ENCODE data around the gene PDE4A.
"Not testable (repeated sequence)": the region's sequence is repeated elsewhere in the genome, so short reads cannot be mapped to it uniquely, and the experiment has no call there.

Gene PDE4A

DNA sequence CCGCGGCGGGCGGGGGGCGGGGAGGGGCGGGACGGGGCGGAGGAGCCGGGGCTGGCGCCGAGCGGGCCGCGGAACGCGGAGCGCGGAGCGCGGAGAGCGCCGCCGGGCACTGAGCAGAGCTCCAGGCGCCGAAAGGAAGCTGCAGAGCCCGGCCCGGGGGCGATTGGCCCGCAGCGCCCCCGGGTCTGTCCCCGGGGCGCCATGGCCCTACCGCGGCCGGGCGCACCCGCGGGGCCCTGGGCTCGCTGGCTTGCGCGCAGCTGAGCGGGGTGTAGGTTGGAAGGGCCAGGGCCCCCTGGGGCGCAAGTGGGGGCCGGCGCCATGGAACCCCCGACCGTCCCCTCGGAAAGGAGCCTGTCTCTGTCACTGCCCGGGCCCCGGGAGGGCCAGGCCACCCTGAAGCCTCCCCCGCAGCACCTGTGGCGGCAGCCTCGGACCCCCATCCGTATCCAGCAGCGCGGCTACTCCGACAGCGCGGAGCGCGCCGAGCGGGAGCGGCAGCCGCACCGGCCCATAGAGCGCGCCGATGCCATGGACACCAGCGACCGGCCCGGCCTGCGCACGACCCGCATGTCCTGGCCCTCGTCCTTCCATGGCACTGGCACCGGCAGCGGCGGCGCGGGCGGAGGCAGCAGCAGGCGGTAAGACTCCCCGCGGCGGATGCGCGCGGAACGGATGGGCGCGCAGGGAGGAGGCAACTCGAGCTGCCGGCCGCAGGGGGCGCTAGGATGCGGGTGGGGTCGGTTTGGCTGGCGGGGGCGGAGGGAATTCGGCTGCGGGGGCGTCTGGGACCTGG, at the start of gene PDE4A:
Gene PDE4A (plus strand): TSS at position 95 of the 796 bp plus-strand sequence. CDS start 227 bp downstream, at position 322.
- DNase-seq (ENCODE audit: low read depth in 2 of 2) = peak in 1 of 2 donors; percentile 53

DNA sequence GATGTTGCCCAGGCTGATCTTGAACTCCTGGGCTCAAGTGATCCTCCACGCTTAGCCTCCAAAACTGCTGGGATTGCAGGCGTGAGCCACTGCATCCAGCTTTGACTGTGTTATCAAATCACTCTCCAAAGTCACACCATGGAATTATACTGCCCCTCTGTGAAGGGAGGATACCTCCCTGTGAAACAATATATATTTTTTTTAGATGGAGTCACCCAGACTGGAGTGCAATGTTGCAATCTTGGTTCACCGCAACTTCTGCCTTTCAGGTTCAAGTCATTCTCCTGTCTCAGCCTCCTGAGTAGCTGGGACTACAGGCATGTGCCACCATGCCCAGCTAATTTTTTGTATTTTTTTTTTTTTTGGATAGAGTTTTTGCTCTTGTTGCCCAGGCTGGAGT, 47.6 kb upstream of the PDE4A start:
- no peak for DNase-seq (ENCODE audit: low read depth in 2 of 2)

DNA sequence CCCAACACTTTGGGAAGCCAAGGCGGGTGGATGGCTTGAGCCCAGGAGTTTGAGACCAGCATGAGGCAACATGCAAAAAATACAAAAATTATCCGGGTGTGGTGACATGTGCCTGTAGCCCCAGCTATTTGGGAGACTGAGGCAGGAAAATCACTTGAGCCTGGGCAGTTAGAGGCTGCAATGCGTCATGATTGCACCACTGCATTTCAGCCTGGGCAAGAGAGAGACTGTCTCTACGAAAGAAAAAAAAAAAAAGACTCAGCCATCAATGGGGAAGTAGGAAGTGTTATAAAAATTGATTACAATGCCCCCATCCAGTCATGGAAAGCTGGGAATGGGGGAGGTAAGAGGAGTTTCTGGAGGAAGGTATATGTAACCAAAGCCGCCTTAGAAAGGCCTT, 45.4 kb upstream of the PDE4A start:
- no peak for DNase-seq (ENCODE audit: low read depth in 2 of 2)

DNA sequence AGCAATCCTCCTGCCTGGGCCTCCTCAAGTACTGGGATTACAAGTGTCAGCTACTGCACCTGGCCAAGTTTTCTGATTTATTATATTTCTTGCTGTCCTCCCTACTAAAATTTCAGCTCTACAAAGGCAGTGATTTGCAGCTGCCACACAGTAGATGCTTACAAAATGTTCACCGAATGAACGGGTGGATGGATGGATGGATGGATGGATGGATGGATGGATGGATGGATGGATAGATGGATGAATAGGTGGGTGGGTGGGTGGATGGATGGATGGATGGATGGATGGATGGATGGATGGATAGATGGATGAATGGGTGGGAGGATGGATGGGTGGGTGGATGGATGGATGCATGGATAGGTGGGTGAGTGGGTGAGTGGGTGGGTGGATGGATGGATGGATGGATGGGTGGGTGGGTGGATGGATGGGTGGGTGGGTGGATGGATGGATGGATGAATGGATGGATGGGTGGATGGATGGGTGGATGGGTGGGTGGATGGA, 43.1 kb upstream of the PDE4A start:
- not testable (repeated sequence) for DNase-seq (ENCODE audit: low read depth in 2 of 2)

DNA sequence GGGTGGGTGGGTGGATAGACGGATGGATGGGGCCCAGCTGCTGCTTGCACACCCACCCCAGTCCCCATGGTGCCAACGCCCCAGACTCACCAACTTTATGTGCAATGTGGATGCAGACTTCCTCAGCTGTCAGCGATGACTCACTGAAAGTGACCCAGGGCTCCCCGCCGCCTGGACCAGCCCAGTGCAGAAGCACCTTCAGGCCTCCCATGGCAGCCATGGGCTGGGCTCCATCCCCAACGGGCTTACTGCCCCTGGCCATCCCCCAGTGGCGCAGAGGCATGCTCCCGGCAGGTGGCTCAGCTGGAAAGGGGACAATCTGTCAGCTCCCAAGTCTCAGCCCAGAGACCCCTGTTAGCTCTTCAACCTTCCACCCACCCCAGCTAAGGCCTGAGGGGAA, 42.2 kb upstream of the PDE4A start:
- no peak for DNase-seq (ENCODE audit: low read depth in 2 of 2)

DNA sequence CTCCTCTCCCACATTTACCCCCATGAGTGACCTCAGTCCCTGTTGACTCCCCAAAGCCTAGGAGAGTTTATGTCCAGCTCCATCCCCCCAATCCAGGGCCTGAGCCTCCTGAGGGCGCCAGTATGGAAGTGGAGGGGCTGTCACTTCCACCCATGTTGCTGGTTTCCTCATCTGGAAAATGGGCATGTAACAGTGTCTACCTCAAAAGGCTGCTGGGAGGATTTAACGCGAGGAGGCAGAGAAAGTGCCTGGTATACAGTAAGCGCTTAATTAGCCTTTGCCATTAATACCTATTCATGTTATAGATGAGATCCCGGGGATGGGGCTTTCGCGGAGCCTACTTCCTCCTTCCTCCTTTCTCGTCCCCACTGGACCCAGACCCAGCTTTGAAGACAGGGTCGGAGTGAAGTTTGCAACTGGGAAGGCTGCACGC, 40.4 kb upstream of the PDE4A start:
- DNase-seq (ENCODE audit: low read depth in 2 of 2) = no peak

DNA sequence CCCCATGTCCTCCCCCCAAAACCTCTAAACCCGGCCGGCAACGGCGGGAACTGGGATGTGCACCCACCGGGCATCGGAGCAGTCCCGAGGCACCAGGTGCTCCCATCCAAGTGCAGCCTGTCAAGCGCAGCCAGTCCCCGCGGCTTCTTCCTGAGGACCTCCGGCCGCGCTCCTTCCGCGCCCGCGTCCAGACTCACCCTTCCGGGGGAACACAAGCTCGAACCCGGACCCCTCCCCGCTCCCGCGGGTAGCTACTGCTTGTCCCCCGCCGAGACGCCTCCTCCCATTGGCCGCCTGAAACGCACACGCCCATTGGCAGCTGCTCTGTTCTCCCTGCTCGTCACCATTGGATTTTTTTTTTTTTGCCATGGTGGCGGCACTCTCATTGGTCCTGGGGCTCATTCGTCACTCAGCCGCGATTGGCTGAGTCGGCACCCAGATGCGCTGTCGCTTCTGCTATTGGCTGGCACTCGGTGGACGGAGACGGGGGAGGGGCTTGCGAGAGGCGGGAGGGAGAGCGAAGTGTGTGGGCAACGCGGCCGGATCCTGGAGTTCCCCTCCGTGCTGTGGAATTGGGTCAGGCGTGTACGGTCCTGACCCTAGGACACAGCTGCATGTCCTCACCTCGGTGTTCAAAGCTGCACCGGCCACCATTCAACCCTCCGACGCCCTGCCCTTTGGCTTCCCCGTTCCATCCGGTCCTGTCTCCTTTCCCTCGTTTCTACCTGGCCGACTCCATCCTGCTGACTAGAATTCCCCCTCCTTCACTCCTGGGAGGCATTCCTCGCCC, 39.8 kb upstream of the PDE4A start, which contains the start of gene TYK2:
Gene TYK2 (minus strand): TSS at position 260 of the 790 bp plus-strand sequence. CDS start 2,166 bp downstream, outside the sequence.
- peak; percentile 94 to 97 for DNase-seq (ENCODE audit: low read depth in 2 of 2)

DNA sequence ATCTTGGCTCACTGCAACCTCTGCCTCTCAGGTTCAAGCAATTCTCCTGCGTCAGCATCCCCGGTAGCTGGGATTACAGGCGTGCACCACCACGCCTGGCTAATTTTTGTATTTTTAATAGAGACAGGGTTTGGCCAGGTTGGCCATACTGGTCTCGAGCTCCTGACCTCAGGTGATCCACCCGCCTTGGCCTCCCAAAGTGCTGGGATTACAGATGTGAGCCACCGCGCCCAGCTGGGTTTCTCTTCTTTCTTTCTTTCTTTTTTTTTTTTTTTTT, 37.2 kb upstream of the PDE4A start:
- not testable (repeated sequence) for DNase-seq (ENCODE audit: low read depth in 2 of 2)

DNA sequence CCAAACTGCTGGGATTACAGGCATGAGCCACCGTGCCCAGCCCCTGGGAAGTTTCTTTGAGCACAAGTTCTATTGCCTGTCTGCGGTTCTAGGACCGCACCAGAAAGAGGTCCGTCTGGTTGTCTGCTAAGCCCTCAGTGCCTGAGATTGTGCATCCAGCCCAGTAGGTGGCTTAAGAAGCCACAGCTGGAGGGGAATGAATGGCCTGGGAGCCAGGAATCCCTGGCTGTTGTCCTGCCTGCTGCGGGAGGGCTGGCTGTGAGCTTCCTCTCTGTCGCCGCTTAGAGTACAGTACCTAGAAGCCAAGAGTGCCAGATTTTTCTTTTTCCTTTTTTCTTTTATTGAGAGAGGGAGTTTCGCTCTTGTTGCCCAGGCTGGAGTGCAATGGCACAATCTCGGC, 35.8 kb upstream of the PDE4A start:
- no peak for DNase-seq (ENCODE audit: low read depth in 2 of 2)

DNA sequence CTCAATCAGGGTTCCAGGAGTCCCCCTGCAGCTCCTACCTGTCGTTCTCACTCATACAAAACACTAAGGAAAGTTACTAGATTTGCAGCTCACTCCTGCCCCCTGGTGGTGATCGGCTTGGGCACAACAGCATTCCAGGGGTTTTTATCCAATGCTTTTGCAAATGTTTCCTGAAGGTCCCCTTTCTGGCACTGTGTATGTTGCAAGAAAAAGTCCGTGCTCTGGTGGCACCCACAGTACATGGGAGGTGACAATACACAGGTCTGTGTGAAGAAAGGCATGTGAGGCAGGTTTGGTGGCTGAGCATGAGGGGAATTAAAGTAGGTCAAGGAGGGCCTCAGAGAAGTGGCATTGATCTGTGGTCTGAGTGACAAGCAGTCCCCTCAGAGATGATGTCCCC, 31.4 kb upstream of the PDE4A start:
- DNase-seq (ENCODE audit: low read depth in 2 of 2) = peak; percentile 68 to 82

DNA sequence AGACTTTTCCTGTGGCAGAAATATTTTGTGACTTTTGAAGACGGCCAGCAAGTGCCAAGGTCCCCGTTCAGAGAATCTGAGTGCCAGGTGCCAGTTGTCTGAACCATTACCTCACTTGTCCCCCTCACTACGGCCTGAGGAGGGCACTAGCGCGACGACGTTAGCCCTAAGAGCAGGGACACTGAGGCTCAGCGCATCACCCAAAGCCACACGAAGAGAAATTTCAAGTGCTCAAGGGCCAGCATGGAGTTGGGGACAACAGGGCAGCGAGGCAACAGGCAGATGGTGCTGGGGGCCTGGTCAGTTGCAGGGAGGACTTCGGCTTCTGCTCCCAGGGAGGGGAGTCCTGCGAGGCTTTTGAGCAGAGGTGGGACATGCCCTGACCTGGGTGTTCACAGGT, 30.5 kb upstream of the PDE4A start:
- DNase-seq (ENCODE audit: low read depth in 2 of 2) = no peak

DNA sequence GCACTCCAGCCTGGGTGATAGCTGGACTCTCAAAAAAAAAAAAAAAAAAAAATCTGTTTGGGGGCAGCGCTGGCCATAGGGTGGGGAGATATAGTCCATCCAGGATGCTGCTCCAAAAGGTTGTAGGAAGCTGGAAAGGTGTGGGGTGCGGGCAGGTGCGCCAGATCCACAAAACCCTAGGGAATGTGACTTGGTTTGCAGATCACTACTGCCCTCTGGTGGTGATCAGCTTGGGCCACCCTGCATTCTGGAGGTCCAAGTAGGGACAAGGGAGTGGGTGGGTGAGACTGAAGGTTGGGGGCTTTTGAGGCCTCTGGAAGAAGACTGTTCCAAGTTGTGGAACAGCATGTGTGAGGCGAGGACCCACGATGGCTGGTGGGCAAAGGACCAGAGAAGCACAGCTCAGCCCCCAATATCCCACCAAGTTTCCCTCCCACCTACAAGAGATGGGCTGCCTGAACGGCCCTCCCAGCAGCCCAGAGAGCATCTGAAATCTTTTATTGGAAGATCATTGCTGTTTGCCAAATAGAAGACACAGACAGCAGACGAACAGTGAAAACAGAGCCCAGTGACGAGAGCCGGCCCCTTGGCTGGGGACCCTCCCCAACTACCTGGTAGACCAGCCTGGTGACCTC, 29.6 kb upstream of the PDE4A start:
- DNase-seq (ENCODE audit: low read depth in 2 of 2) = peak; percentile 53 to 54

DNA sequence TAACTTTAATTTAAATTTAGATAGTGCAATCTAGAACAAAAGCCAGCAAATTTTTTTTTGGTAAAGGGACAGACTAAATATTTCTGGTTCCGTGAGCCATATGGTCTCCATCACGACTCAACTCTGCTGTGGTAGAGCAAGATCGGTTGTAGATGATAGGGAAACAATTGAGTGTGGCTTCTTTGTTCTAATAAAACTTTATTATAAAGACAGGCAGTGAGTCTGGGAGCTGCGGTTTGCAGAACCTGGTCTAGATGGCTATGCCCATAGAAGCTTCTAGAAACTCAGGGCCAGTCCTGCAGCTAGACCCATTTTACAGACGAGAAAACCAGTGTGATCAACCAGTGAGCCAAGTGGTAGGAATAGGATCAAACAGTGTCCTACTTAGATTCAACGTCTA, 28.2 kb upstream of the PDE4A start:
- no peak for DNase-seq (ENCODE audit: low read depth in 2 of 2)

DNA sequence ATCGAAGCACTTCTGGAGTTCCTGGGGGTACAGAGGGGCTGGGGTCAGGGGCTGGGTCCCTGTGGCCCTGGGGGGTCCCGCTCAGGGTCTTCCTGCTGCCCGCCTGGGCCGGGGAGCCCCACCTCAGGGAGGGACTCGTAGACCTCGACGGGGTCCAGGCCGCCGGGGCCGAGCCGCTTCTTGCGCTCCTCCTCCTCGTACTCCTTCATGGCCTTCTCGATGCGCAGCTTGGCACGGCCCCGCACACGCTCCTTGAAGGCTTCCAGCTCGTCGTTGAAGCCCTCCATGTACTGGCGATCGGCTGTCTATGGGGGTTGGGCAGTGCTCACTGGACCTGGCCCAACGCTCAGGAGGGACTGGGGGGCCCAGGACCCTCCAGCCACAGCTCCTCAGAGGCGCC, 27.2 kb upstream of the PDE4A start:
- no peak for DNase-seq (ENCODE audit: low read depth in 2 of 2)

DNA sequence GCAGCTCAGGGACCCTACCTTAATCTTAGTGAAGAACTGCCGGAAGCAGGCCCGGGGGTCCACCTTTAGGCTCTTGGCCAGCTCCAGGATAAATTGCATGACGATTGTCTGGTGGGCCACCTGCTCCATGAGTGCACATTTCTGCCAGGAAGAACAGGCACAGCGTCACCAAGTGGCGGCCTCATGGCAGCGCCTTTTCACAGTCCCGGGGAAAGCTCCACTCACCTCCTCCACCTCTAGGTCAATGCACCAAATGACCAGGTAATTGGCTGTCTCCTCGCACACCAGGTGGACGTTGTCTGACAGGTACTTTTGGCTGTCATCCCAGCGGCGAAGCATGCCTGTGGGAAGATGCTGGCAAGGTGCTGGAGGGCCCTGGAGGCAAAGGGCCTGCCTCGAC, 25.3 kb upstream of the PDE4A start:
- no peak for DNase-seq (ENCODE audit: low read depth in 2 of 2)

DNA sequence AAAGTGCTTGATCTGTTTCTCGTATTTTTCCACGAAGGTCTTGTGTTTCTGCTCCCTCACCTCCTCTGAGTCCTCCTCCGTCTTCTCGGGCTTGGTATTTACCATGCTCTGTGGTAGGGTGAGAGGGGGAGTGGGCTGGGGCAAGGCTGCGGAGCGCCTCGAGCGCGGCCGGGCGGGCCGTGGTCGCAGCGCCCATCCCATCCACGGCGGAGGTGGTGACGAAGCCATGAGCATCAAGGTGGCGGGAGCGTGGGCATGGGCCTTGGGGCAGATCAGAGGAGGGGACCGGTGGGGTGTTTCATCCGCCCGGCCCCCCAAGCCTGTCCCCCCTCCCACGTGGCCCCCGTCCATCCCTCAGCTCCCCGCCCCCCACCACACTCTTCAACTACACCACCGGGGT, 24.9 kb upstream of the PDE4A start:
- DNase-seq (ENCODE audit: low read depth in 2 of 2) = no peak

DNA sequence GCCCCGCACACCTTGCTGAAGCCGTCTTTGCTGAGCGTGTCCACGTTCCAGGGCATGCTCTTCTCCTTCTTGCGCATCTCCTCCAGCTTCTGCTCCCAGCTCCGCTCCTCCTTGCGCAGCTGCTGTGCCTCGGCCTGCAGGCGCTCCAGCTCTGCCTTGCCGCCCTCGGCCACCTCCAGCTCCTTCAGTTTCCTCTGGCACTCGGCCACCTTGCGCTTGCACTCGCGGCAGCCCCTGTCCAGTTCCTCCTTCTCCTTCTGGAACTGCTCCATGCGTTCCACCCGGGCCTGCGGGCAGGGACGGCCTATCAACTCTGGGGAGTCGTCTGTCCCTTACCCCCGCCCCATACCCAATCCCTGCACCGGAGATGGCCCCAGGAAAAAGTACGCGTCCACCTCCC, 24.4 kb upstream of the PDE4A start:
- no peak for DNase-seq (ENCODE audit: low read depth in 2 of 2)

DNA sequence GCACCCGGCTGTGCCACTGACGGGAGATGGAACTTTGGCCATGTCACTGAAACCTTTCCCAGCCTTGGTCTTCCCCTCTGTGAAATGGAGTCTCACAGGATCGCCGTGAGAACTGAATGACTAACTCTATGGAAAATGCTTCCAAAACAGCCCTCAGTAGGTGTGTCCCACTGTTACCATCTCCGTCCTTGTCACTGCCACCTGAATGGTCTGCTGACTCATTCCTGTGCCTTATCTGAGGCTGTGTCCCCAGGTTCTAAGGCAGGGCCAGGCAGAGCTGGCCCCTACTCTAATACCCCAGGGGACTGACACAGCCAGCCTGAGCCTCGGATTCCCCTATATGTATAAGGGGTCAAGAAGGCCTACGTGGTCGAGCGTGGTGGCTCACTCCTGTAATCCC, 21.5 kb upstream of the PDE4A start:
- DNase-seq (ENCODE audit: low read depth in 2 of 2) = no peak

DNA sequence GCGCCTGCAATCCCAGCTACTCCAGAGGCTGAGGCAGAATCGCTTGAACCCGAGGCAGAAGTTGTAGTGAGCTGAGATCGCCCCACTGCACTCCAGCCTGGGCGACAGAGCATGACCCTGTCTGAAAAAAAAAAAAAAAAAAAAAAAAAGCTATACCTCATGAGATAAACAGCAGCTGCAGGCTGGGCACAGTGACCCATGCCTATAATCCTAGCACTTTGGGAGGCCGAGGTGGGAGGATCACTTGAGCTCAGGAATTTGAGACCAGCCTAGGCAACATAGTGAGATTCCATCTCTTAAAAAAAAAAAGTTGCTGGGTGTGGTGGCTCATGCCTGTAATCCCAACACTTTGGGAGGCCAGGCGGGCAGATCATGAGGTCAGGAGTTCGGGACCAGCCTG, 21.0 kb upstream of the PDE4A start:
- not testable (repeated sequence) for DNase-seq (ENCODE audit: low read depth in 2 of 2)

DNA sequence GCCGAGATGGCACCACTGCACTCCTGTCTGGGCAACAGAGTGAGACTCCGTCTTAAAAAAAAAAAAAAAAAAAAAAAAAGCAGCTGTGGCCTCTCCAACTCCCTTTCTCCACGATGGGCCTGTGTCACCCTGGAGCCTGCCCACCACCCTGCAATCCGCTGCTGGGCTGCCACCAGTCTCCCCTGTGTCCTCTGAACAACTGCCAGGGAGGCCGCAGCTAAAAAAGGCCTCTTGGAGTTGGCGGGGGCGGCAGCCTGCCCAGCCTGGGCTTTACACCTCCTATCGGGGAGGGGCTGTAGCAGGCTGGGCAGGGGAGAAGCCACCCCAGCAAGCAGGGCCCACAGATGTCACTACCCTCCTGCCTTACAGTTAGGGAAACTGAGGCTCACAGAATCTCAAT, 20.5 kb upstream of the PDE4A start:
- DNase-seq (ENCODE audit: low read depth in 2 of 2) = no peak

DNA sequence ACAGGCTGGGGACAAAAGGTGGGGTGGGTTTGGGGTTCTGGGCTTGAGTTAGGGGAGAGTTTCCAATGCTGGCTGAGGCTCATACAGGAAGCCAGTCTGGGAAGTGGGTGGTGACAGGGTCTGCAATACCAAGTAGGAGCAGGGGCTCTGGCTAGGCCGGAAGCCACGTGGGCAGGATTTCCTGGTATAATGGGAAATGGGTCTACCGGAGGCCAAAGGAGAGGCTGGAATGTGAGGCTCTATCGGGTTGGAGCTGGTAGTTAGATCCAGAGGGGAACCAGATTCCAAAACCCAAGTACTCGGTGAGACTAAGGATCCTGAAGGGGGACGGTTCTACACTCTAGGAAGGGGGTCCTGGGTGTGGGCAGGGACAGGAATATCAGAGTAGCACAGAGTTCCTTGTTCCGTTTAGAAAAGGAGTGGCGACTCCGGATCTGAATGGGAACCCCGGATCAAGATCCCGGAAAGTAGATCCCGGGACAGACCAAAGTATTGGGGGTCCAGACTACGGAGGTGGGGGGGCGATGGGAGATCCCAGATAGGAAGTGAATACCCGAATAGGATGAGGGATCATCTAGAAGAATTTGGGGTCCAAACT, 17.8 kb upstream of the PDE4A start:
- DNase-seq (ENCODE audit: low read depth in 2 of 2) = no peak
